VCaP (cell line): Measurements from ENCODE around the gene PTPN14.

Experiments
- H3K27ac ChIP-seq: fragments of 450-650 bp; 2 replicates; pipeline ENCODE4 v1.5.1; 2017
- CTCF ChIP-seq: fragments of 450-650 bp; conservative IDR thresholded peaks from 2 replicates; pipeline ENCODE4 v1.5.1; 2017; ENCODE audit warnings: mild to moderate bottlenecking, moderate library complexity

PTPN14 gene

GRCh38 chr1:214360116-214360515 lies 191.3 kb downstream of the PTPN14 start:
- no peak for TF ChIP-seq CTCF
- H3K27ac ChIP-seq: no peak overlapping the region

- no peak overlapping the region for H3K27ac ChIP-seq
- no peak for TF ChIP-seq CTCF
These were observed 196.8 kb downstream of the PTPN14 start for GRCh38 chr1:214354440-214355148.

DNA sequence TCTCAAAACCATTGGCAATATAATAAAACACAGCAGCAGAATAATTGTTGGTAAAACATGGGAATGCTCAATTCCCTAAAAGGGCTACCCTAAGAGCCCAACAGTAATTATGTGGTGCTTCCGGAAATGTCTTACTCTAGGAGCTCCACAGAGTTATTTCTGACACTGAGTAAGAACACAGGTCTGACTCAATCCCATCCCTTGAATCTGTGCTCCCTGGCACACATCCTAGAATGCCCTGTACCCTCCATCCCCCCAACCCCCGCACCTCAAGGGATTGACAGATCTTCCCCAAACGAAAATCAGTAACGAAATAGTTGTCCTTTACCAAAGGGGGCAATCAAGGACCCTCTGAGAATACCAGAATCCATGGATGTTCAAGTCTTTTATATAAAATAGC lies 198.6 kb downstream of the PTPN14 start:
- TF ChIP-seq CTCF: no peak

DNA sequence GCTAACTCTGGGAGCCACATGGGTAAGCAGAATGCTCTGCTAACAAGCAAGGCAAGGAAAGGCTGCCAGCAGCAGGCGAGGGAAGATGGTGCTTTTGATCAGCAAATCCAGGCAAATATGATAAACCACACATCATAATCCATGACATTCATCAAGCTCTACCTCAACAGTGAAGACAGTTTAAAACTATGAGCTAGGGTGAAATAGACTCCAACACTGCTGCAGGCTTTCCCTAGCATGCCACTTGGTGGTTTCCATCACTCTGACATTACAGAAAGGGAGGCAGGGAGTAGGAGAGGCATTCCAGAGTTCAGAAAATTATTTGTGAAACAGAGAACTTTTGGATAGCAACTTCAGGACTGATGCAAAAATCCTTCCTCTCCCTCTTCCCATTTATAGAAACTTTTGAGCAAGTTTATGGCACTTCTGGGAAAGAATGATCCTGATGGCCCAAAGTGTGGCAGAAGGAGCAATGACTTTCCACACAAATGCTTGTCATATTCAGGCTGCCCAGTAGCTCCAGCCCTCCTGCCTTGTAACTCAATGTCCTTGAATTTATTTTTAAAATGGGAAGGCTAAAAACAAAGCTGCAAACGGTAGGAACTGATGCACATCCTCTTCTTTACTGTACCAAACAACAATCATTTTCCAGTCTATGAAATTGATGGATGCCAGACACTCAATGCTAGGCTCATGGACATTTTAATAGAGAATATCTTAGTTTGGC lies 199.7 kb downstream of the PTPN14 start:
- no peak overlapping the region for H3K27ac ChIP-seq
- no peak for TF ChIP-seq CTCF

More for the DNA sequence above, 198.6 kb downstream of the PTPN14 start:
- no peak overlapping the region for H3K27ac ChIP-seq

GRCh38 chr1:214349781-214350180 lies 201.6 kb downstream of the PTPN14 start:
- no peak overlapping the region for H3K27ac ChIP-seq

DNA sequence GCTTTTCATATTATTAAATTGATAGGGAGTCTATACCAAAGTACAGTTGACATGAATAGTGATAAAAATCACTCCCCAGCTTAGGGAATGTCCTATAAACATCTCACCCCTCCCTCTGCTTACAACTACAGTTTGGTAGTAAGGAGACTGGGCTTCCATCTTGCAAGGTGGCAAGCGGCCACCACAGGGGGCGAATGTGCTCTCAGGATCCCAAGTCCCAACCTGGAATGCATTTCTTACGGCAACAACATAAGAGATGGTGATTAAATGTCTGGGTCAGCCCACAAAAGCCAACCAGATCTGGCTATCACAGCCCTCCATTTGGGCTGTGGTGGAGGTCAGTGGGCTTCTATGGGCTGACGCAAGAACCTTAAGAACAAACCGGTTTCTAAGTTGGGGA lies 202.4 kb downstream of the PTPN14 start:
- no peak overlapping the region for H3K27ac ChIP-seq
- TF ChIP-seq CTCF: no peak

More at GRCh38 chr1:214349781-214350180, 201.6 kb downstream of the PTPN14 start:
- TF ChIP-seq CTCF: no peak

GRCh38 chr1:214344897-214345296 lies 206.5 kb downstream of the PTPN14 start:
- no peak overlapping the region for H3K27ac ChIP-seq
- no peak for TF ChIP-seq CTCF
